ENCODE data around the gene BCDIN3D.
"Not testable (repeated sequence)": the region's sequence is repeated elsewhere in the genome, so short reads cannot be mapped to it uniquely, and the experiment has no call there.

The BCDIN3D gene

GRCh38 chr12:49855890-49856289 is 13.0 kb upstream of the BCDIN3D start:
- not testable (repeated sequence) for DNase-seq

GRCh38 chr12:49854976-49855375 is 12.1 kb upstream of the BCDIN3D start:
- no peak for DNase-seq

- DNase-seq = no peak
Measured at GRCh38 chr12:49853671-49854070, 10.8 kb upstream of the BCDIN3D start.

GRCh38 chr12:49847161-49847560 is 4.3 kb upstream of the BCDIN3D start:
- DNase-seq = no peak

GRCh38 chr12:49846032-49846431 is 3.1 kb upstream of the BCDIN3D start:
- DNase-seq = no peak

- no peak for DNase-seq
Measured at GRCh38 chr12:49843876-49844437, 1.1 kb upstream of the BCDIN3D start.

- DNase-seq = no peak
Measured at GRCh38 chr12:49843411-49843810, 505 bp upstream of the BCDIN3D start.

GRCh38 chr12:49838973-49839633 is 3.8 kb downstream of the BCDIN3D start:
- DNase-seq = no peak

- no peak for DNase-seq
Measured at GRCh38 chr12:49832836-49833421, 10.0 kb downstream of the BCDIN3D start.

GRCh38 chr12:49831717-49832116 is 11.2 kb downstream of the BCDIN3D start:
- DNase-seq = no peak

GRCh38 chr12:49828133-49829091 is 14.5 kb downstream of the BCDIN3D start, which contains the start of gene NCKAP5L:
TSS of gene NCKAP5L (minus strand) at chr12:49828413. CDS start at chr12:49804044, 24,369 bp downstream.
- DNase-seq = peak; percentile 38

- no peak for DNase-seq
Measured at GRCh38 chr12:49827401-49828099, 15.4 kb downstream of the BCDIN3D start.

- DNase-seq = no peak
Measured at GRCh38 chr12:49827051-49827400, 15.9 kb downstream of the BCDIN3D start.

- no peak for DNase-seq
Measured at GRCh38 chr12:49825971-49826421, 16.9 kb downstream of the BCDIN3D start.

GRCh38 chr12:49825360-49825970 is 17.4 kb downstream of the BCDIN3D start:
- no peak for DNase-seq

- DNase-seq = no peak
Measured at GRCh38 chr12:49824895-49825294, 18.0 kb downstream of the BCDIN3D start.

- no peak for DNase-seq
Measured at GRCh38 chr12:49824416-49824815, 18.5 kb downstream of the BCDIN3D start.

GRCh38 chr12:49823951-49824350 is 19.0 kb downstream of the BCDIN3D start:
- no peak for DNase-seq

- no peak for DNase-seq
Measured at GRCh38 chr12:49823350-49823749, 19.6 kb downstream of the BCDIN3D start.

GRCh38 chr12:49821373-49822287 is 21.3 kb downstream of the BCDIN3D start:
- DNase-seq = no peak

GRCh38 chr12:49819786-49820185 is 23.1 kb downstream of the BCDIN3D start:
- no peak for DNase-seq

Data from NCI-H2081 treated with DMSO at 0.1 percent for 48 hours (cell line).